ENCODE measurements around the gene GAK. TPM values are rescaled to one million over a fixed set of nuclear protein-coding genes. Genes with fewer than 3 reads are reported as not detected.

The GAK gene
- total and polyA plus RNA-seq, 4 donors, result 27.4 to 69.7 (median 47.0) TPM

DNA sequence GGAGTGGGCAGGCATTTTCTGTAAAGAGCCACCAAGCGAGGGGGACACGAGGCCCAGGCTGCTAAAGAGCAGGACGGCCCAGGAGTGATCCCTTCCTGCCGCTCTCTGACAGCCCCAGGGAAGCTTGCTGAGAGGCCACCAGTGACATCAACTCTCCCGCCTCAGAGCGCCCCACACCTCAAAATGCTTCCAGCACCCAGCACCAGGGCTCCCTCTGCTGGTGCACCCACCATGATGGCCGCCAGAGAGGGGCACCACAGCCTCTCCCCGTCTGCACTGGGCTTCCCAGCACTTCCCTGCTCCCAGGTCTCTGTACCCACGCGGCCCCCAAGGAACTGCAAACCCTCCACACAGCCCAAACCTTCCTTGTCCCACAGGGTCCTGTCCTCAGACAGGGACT is 40.4 kb downstream of the GAK start:
- H3K27ac ChIP-seq (ENCODE audit: low read depth in 1 of 2, low read length in 2 of 2), result no peak overlapping the region
- no peak for DNase-seq (ENCODE audit: low spot score)
- H3K9me3 ChIP-seq (ENCODE audit: control insufficient read depth in 4 of 4, low read length in 3 of 4), result no peaks in the 10 kb centered on the region
- H3K27me3 ChIP-seq (ENCODE audit: control insufficient read depth in 4 of 4, insufficient read depth in 4 of 4, low read length in 3 of 4), result no peaks in the 10 kb centered on the region
- H3K4me3 ChIP-seq (ENCODE audit: low read depth in 1 of 3, low read length in 3 of 3), result no peak overlapping the region
- H3K36me3 ChIP-seq (ENCODE audit: control insufficient read depth in 4 of 4, insufficient read depth in 3 of 4, low read depth in 1 of 4, low read length in 3 of 4), result peaks cover 2 to 67% (median 12%) of the 10 kb centered on the region in 4 donors
- no peak overlapping the region for H3K9ac ChIP-seq (ENCODE audit: low read depth in 1 of 2, low read length in 2 of 2)
- TF ChIP-seq, protein P1, sequence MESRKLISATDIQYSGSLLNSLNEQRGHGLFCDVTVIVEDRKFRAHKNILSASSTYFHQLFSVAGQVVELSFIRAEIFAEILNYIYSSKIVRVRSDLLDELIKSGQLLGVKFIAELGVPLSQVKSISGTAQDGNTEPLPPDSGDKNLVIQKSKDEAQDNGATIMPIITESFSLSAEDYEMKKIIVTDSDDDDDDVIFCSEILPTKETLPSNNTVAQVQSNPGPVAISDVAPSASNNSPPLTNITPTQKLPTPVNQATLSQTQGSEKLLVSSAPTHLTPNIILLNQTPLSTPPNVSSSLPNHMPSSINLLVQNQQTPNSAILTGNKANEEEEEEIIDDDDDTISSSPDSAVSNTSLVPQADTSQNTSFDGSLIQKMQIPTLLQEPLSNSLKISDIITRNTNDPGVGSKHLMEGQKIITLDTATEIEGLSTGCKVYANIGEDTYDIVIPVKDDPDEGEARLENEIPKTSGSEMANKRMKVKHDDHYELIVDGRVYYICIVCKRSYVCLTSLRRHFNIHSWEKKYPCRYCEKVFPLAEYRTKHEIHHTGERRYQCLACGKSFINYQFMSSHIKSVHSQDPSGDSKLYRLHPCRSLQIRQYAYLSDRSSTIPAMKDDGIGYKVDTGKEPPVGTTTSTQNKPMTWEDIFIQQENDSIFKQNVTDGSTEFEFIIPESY (IDR thresholded peaks at IDR 0.05), result no peak
- TF ChIP-seq YY1 (IDR thresholded peaks at IDR 0.05) (no peak), FOXA1 (IDR thresholded peaks at IDR 0.05) (no peak), EGR1 (IDR thresholded peaks at IDR 0.05; ENCODE audit: low read depth in 2 of 2) (no peak), FOXA2 (IDR thresholded peaks at IDR 0.05) (no peak), HNF4G (IDR thresholded peaks at IDR 0.05) (no peak), NR2F2 (IDR thresholded peaks at IDR 0.05) (no peak)
- TF ChIP-seq, protein P2, sequence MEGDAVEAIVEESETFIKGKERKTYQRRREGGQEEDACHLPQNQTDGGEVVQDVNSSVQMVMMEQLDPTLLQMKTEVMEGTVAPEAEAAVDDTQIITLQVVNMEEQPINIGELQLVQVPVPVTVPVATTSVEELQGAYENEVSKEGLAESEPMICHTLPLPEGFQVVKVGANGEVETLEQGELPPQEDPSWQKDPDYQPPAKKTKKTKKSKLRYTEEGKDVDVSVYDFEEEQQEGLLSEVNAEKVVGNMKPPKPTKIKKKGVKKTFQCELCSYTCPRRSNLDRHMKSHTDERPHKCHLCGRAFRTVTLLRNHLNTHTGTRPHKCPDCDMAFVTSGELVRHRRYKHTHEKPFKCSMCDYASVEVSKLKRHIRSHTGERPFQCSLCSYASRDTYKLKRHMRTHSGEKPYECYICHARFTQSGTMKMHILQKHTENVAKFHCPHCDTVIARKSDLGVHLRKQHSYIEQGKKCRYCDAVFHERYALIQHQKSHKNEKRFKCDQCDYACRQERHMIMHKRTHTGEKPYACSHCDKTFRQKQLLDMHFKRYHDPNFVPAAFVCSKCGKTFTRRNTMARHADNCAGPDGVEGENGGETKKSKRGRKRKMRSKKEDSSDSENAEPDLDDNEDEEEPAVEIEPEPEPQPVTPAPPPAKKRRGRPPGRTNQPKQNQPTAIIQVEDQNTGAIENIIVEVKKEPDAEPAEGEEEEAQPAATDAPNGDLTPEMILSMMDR (IDR thresholded peaks at IDR 0.05; ENCODE audit: low read depth, low read length, missing input control), result no peak
- TF ChIP-seq, protein P3, sequence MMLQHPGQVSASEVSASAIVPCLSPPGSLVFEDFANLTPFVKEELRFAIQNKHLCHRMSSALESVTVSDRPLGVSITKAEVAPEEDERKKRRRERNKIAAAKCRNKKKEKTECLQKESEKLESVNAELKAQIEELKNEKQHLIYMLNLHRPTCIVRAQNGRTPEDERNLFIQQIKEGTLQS (IDR thresholded peaks at IDR 0.05), result no peak
- H3K4me1 ChIP-seq (ENCODE audit: control insufficient read depth in 4 of 4, insufficient read depth in 4 of 4, low read length in 3 of 4), result no peaks in the 10 kb centered on the region
- WGBS, result 96% methylated on average over 10 of the region's 10 CpGs

DNA sequence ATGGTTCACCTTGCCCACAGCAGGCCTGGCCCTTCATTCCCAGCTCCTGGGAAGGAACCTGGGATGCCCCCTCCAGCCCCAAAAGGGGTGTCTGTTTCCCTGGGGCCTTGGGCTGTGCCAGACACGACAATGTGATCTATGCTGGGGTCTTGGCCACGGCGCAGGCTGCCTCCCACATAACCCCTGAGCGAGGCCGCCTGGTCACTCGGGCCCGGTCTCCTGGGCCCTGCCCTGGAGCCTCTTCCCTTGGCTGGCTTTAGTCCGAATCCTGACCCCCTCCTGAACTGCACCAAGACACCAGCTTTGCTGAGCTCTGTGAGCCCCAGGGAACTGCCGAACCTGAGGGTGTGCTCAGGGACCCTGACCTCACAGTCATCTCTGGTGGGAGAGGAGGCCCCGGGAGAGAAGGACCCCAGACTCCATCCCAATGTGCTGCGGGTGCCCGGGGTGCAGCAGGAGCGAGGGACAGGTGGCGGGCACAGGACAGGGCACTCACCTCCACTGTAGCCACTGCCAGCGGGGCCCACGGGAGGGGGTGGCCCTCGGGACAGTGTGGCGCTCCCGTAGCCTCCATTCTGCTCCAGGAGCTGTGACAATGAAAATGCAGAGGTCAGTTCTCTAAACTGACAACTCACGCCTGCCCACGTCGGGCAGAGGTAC is 42.0 kb downstream of the GAK start:
- TF ChIP-seq RAD21 (IDR thresholded peaks at IDR 0.05), result no peak
- TF ChIP-seq RXRA (IDR thresholded peaks at IDR 0.05), result no peak
- no peak for TF ChIP-seq JUND (IDR thresholded peaks at IDR 0.05)
- TF ChIP-seq, protein P1 (IDR thresholded peaks at IDR 0.05), result no peak
- TF ChIP-seq EGR1 (IDR thresholded peaks at IDR 0.05; ENCODE audit: low read depth in 2 of 2), result no peak
- TF ChIP-seq, protein P3 (IDR thresholded peaks at IDR 0.05), result no peak
- TF ChIP-seq SP1 (IDR thresholded peaks at IDR 0.05), result no peak
- no peak for TF ChIP-seq YY1 (IDR thresholded peaks at IDR 0.05)
- no peak for TF ChIP-seq FOXA1 (IDR thresholded peaks at IDR 0.05)
- no peak for TF ChIP-seq NR2F2 (IDR thresholded peaks at IDR 0.05)
- TF ChIP-seq, protein P4, sequence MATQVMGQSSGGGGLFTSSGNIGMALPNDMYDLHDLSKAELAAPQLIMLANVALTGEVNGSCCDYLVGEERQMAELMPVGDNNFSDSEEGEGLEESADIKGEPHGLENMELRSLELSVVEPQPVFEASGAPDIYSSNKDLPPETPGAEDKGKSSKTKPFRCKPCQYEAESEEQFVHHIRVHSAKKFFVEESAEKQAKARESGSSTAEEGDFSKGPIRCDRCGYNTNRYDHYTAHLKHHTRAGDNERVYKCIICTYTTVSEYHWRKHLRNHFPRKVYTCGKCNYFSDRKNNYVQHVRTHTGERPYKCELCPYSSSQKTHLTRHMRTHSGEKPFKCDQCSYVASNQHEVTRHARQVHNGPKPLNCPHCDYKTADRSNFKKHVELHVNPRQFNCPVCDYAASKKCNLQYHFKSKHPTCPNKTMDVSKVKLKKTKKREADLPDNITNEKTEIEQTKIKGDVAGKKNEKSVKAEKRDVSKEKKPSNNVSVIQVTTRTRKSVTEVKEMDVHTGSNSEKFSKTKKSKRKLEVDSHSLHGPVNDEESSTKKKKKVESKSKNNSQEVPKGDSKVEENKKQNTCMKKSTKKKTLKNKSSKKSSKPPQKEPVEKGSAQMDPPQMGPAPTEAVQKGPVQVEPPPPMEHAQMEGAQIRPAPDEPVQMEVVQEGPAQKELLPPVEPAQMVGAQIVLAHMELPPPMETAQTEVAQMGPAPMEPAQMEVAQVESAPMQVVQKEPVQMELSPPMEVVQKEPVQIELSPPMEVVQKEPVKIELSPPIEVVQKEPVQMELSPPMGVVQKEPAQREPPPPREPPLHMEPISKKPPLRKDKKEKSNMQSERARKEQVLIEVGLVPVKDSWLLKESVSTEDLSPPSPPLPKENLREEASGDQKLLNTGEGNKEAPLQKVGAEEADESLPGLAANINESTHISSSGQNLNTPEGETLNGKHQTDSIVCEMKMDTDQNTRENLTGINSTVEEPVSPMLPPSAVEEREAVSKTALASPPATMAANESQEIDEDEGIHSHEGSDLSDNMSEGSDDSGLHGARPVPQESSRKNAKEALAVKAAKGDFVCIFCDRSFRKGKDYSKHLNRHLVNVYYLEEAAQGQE (IDR thresholded peaks at IDR 0.05), result no peak
- TF ChIP-seq TAF1 (conservative IDR thresholded peaks at IDR 0.05), result no peak
- TF ChIP-seq HNF4A (conservative IDR thresholded peaks at IDR 0.05), result no peak
- TF ChIP-seq GABPA (IDR thresholded peaks at IDR 0.05 in 1 of 2, conservative IDR thresholded peaks at IDR 0.05 in 1 of 2), result no peak
- TF ChIP-seq, protein P2 (IDR thresholded peaks at IDR 0.05; ENCODE audit: low read depth, low read length, missing input control), result no peak
- TF ChIP-seq, protein P5, sequence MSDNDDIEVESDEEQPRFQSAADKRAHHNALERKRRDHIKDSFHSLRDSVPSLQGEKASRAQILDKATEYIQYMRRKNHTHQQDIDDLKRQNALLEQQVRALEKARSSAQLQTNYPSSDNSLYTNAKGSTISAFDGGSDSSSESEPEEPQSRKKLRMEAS (IDR thresholded peaks at IDR 0.05), result no peak
- no peak for TF ChIP-seq HNF4G (IDR thresholded peaks at IDR 0.05)
- TF ChIP-seq FOXA2 (IDR thresholded peaks at IDR 0.05), result no peak
- WGBS, result 97% methylated on average over 22 of the region's 22 CpGs

More for the DNA sequence above, 42.0 kb downstream of the GAK start:
- H3K9ac ChIP-seq (ENCODE audit: low read depth in 1 of 2, low read length in 2 of 2), result no peak overlapping the region
- no peak for DNase-seq (ENCODE audit: low spot score)
- H3K27me3 ChIP-seq (ENCODE audit: control insufficient read depth in 4 of 4, insufficient read depth in 4 of 4, low read length in 3 of 4), result no peaks in the 10 kb centered on the region
- H3K9me3 ChIP-seq (ENCODE audit: control insufficient read depth in 4 of 4, low read length in 3 of 4), result no peaks in the 10 kb centered on the region
- no peak overlapping the region for H3K4me3 ChIP-seq (ENCODE audit: low read depth in 1 of 3, low read length in 3 of 3)
- peaks cover 2 to 66% (median 15%) of the 10 kb centered on the region in 4 donors for H3K36me3 ChIP-seq (ENCODE audit: control insufficient read depth in 4 of 4, insufficient read depth in 3 of 4, low read depth in 1 of 4, low read length in 3 of 4)
- H3K4me1 ChIP-seq (ENCODE audit: control insufficient read depth in 4 of 4, insufficient read depth in 4 of 4, low read length in 3 of 4), result no peaks in the 10 kb centered on the region
- no peak overlapping the region for H3K27ac ChIP-seq (ENCODE audit: low read depth in 1 of 2, low read length in 2 of 2)
